Astrocyte of the spinal cord (primary cell): ENCODE data around the gene TBC1D26.
"Not testable (repeated sequence)": the region's sequence is repeated elsewhere in the genome, so short reads cannot be mapped to it uniquely, and the experiment has no call there.

Source experiments
- DNase-seq: peaks from one replicate; pipeline ENCODE4 v3.0.0; 2011; ENCODE audit warnings: low read depth, low spot score
- H3K4me3 ChIP-seq: 2 replicates; pipeline ENCODE4 v1.5.1; 2011; ENCODE audit warnings: low read depth, mild to moderate bottlenecking, low read length, moderate library complexity
- in situ Hi-C: cut with HindIII; loops from 2 replicates; pipeline ENCODE4 v1.10.0; 2017; ENCODE audit warnings: low sequenced_read_pairs

TBC1D26 gene

DNA sequence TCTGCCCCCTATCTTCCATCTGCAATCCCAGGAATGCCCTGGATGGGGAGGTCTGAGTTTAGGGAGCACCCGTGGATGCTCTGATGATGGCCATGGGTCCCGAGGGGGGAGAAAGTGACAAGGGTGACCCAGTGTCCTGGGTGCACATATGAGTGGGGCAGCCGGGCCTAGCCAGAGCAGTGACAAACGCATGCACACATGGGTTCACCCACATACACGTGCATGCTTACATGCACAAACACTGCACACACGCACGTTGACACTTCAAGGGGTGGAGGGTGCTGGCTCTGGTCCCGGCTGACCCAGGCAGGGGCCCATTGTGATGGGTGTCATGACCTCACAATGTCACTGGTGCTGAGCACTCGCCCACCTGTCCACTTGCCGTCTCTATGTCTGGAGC is at the start of gene TBC1D26:
TBC1D26 (plus strand) TSS at position 384 of the 400 bp plus-strand sequence. CDS start 3,066 bp downstream, outside the sequence.
- in situ Hi-C loops, H3K4me3 ChIP-seq: not testable (repeated sequence)

DNA sequence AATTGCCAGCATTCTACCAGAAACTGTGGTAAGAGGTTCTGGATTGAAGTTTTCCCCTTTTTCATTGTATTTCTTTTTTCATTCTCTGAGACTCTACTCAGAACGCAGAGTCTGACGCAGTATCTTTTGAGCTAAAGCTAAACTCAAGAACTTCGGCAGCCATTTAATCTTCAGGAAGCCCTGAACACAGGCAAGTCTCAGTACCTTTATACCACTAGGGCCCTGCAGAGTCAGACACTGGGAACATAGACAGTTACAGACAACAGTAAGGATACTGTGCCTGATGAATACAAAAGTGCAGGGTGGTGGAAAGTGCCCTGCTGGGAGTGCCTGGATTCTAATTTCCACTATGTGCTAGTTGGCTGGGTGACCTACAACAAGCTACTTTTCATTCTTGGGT is 48.9 kb upstream of the TBC1D26 start:
- DNase-seq, in situ Hi-C loops, H3K4me3 ChIP-seq: not testable (repeated sequence)

More for the DNA sequence above, at the start of gene TBC1D26:
- DNase-seq: not testable (repeated sequence)

DNA sequence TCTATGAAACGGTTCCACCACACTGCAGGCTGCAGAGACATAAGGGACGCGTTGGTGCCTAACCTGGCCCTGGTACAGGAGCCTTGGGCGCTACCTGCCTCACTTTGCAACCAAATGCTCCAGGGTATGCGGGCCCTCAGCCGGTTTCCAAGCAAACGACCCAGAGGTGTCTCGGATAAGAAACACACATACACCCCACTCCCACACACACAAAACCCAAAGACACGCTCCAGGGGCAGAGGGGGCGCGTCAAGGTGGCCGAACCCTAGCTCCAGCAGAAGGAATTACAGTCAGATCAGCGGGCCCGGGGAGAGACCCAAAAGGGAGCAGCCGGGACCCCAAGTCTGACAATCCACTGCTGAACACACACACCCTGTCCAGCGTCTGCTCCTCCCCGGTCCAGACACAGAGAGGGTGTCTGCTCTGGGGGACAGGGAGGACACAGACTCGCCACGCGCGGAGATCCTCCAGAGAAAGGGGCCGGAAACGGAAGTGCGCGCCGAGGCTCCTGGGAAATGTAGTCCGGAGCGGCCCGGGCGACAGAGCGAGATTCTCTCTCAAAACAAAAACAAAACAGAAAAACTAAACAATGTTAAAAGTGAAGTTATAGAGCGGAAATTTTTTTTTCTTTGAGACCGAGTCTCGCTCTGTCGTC is 48.1 kb upstream of the TBC1D26 start, which contains the start of gene TRIM16:
TRIM16 (minus strand) TSS at position 488 of the 655 bp plus-strand sequence. CDS start 32,702 bp downstream, outside the sequence.
- in situ Hi-C loops: not testable (repeated sequence)
- H3K4me3 ChIP-seq: peak within 1 kb of the TSS; percentile 62
- peak; percentile 45 for DNase-seq

DNA sequence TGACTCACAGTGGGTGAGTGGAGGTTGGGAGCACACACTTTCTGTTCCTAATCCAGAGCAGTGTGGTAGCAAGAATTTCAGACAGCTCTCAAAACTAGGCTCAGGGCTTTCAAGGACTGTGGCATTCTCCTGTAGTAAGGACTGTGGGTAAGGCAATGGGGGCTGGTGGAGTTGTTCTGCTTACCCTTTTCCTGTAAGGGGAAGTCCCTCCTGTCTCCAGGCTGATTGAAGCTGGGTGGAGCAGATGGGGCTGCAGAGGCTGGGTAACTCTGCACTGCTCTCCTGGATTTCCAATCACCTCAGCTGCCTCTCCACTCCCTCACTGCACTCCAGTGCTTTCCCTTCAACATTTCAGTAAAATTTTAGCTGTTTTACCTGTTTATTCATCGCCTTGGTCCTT is 44.6 kb upstream of the TBC1D26 start:
- DNase-seq, in situ Hi-C loops, H3K4me3 ChIP-seq: not testable (repeated sequence)

DNA sequence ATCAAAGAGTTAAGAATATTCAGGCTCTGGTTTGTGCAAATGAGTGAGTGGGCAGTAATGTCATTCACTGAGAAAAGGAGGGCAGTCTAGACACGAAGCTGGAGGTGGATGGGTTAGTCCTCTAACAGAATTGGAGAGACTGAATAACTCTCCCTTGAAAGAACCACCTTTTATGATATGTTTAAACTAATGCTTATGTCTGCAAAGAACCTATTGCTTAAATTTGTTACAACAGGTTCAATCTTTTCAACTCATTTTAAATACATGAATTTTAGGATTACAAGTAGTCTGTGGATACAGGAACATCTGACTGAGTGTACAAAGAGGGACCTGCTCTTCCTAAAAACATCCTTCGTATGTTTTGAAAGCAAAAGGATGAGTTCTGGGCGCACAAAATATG is 33.1 kb upstream of the TBC1D26 start:
- peak; percentile 29 for DNase-seq
- peak overlapping the region; percentile 54 for H3K4me3 ChIP-seq
- in situ Hi-C loops: not testable (repeated sequence)

DNA sequence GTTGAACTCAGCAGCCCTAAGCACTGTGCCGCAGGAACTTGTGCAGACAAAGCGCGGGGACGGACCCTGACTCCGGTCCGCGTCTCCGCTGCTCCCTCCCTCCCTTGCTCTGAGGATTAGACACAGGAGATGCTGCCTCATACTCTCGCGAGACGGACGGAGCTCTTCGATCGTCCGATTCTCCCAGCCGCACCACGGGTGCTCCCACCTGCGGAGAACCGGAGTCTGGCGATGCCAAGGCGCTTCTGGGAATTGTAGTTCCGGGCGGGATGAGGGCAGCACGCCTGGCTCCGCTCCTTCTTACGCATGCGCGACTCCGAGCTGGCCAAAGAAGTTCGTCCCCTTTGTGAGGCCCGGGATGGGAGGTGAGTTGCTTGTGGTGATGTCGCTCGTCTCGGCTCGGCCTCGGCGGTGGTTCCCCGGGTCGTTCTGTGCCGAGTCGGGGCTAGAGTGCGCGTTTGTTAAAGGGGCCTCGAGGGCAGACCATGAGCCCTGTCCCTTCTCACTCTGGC is 32.6 kb upstream of the TBC1D26 start, which contains the start of gene ZNF286A:
ZNF286A (plus strand) TSS at position 340 of the 512 bp plus-strand sequence. CDS start 578 bp downstream, outside the sequence.
- peak within 1 kb of the TSS; percentile 54 for H3K4me3 ChIP-seq
- in situ Hi-C loops: not testable (repeated sequence)
- DNase-seq: peak; percentile 99

DNA sequence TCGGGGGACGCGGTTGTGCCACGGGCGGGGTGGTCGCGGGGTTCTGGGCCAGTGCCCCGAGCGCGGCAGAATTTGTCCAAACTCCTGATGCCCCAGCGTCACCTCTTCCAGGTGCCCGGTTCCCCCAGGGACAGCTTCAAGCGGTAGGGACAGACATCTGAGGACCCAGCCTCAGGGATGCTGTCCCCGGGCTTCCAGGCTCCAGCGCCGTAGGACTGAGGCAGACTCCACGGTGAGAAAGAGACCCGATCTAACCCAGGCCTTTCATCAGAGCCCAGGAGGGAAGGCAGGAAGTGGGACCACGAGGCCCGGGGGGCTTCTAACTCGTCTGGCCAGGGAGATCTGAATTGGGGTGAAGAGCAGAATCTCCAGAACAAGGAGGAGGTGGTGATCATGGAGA is 32.1 kb upstream of the TBC1D26 start:
- H3K4me3 ChIP-seq: peak overlapping the region; percentile 54
- DNase-seq, in situ Hi-C loops: not testable (repeated sequence)

DNA sequence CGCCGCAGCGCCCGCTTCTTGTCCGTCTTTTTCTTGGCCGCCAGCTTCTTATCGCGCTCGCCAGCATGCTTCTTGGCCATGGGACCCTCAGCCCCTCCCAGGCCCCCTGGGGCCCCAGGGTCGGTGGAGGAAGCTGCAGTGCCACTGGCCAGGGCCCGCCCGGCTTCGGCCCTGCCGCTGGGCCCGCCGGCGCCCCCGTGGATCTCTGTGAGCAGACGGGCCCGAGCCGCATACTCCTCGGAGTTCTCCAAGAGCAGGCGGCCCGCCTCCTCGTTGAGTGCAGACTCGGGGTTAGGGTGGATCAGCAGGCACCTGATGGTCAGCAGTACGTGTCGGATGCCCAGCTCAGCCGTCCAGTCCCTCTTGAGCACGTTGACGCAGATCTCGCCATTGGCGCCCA is 27.8 kb upstream of the TBC1D26 start:
- in situ Hi-C loops: not testable (repeated sequence)

DNA sequence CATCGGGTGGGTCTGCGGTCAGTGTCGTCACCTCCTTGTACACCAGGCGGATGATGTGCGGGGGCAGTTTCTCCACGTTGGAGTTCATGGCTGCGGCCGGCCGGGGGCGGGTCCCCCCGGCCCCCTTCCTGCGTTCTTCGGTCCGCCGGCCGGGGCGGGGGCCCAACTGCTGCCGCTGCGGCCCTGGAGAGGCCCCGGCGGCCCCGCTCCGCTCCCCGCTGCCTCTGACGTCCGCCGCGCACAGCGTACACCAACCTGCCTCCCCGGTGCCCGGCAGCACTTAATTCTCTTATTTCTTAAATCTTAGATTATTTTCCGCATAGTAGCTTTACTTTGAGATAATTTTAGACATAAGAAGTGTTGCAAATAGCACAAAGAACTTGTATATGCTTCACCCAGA is 27.3 kb upstream of the TBC1D26 start:
- H3K4me3 ChIP-seq, in situ Hi-C loops: not testable (repeated sequence)

More for the DNA sequence above, 27.8 kb upstream of the TBC1D26 start:
- not testable (repeated sequence) for DNase-seq, H3K4me3 ChIP-seq

DNA sequence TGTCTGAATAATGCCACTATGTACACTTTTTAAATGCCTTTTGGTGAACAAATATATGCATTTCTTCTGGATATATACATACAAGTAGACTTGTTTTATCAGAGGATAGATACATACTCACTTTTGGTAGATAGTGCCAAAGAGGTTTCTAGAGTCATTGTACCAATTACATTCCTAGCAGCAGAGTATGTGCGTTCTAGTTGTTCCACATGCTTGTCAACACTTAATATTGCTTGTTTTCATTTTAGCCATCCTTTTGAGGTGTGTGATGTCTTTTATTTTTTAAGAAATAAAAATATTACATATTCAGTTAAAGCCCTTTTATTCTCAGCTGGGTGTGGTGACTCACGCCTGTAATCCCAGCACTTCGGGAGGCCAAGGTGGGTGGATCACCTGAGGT is 23.2 kb upstream of the TBC1D26 start:
- DNase-seq, H3K4me3 ChIP-seq, in situ Hi-C loops: not testable (repeated sequence)

More for the DNA sequence above, 27.3 kb upstream of the TBC1D26 start:
- DNase-seq: not testable (repeated sequence)

DNA sequence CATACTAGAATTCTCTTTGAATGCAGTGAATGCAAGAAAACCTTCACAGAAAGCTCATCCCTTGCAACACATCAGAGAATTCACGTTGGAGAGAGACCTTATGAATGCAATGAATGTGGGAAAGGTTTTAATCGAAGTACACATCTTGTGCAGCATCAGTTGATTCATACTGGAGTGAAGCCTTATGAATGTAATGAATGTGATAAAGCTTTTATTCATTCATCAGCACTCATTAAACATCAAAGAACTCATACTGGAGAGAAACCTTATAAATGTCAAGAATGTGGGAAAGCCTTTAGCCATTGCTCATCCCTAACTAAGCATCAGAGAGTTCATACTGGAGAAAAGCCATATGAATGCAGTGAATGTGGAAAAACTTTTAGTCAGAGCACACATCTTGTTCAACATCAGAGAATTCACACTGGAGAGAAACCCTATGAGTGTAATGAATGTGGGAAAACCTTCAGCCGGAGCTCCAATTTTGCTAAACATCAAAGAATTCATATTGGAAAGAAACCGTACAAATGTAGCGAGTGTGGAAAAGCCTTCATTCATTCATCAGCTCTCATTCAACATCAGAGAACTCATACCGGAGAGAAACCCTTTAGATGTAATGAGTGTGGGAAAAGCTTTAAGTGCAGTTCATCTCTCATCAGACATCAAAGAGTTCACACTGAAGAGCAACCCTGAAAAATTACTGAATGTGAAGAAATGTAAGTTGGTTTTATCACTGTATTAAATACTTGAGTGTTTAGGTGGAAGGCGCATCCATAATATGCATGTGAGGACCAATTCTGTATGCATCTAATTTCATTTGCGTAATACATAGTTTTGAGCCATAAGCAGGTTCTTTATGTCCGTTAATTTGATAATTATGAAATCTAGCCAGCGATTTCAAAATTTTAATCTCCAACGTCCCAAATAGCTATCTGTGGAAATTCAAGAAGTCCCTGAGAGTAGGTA is 15.2 kb upstream of the TBC1D26 start:
- in situ Hi-C loops, H3K4me3 ChIP-seq: not testable (repeated sequence)
- DNase-seq: peak; percentile 10

DNA sequence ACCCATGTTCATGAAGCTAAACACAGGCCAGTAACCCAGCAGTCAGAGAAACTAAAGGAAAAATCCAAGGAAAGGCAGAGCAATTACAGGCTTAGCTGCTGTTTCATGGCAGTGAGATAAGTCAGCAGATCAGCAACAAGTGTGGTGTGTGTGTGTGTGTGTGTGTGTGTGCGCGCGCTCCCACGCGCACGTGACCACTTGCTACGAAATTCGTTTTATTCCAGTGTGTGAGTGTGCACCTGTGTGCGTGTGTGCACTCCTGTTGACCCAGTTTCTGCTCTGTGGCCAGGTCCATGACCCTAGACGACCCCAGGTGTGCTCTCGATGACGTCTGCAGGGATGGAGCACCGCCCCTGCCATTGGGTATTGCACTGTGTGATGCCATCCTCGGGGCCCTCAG is 1.5 kb upstream of the TBC1D26 start:
- DNase-seq, in situ Hi-C loops, H3K4me3 ChIP-seq: not testable (repeated sequence)

DNA sequence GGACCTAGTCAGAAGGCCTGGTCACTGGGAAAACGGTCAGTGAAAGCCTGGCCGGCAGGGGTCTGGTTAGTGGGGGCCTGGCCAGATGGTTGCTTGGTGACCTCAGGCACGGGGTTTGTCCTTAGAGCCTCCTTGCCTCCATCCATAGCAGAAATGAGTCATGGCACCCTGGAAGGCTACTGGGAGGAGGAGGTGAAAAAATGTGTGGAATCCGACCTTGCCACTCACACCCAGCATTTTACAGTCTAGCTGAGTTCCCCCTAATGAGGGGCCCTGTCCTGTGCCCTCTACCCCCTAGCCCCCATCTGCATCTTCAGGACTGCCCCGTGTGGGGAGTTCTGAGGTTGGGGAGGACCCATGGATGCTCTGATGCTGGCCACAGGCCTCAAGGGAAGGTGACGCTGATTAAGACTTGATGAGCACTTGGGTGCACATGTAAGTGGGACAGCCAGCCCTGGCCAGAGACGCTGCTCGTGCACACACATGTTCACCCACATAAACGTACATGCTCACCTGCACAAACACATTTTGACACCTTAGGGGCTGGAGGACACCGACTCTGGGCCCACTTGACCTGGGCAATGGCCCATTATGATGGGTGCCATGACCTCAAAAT is 1.2 kb downstream of the TBC1D26 start:
- in situ Hi-C loops, DNase-seq, H3K4me3 ChIP-seq: not testable (repeated sequence)

DNA sequence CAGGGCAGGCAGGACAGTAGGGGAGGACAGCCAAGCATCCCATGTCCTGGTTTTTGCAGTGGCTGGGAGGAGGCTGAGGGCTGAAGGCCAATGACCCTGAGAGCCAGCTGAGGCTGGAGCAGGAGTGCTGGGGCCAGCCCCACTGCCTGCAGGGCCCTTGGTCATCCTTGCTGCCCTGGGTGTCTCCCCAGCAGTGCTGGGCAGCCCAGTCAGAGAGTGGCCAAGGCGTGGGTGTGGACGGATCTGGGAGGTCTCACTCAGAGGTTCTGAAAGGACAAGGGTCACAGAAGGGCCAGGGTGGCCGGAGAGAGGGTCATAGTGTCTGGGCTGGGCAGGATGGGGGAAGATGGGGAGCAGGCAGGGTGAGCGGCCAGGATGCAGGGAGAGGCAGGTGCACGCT is 4.5 kb downstream of the TBC1D26 start:
- H3K4me3 ChIP-seq, DNase-seq, in situ Hi-C loops: not testable (repeated sequence)
